KBM-7 (cell line): ENCODE measurements around the gene TANGO6.

Experiments
- DNase-seq: peaks from one replicate; pipeline ENCODE4 v3.0.0-alpha.2; 2015
- in situ Hi-C: fragments of 300-500 bp; cut with MboI; formaldehyde crosslinking; loops from 2 replicates; pipeline ENCODE4 v1.14.3; 2020; ENCODE audit warnings: low sequenced_read_pairs, low pct_unique_long_range_greater_than_20kb, mixed read lengths

TANGO6 gene

DNA sequence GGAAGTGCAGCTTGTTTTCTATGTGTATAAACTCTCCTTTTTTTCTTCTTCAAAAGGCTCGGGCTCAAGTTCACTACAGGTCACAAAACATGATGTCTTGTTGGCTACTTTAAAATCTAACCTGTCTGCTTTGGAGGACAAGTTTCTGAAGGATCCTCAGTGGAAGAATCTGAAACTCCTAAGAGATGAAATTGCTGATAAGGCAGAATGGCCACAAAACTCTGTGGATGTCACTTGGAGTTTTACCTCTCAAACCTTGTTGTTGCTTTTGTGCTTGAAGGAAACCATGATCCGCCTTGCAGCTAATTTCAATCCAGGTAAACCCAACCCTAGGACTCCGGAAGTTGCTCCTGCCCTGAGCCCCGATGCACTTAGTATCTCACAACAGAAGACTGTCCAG lies 16.5 kb downstream of the TANGO6 start:
- DNase-seq: no peak
- in situ Hi-C loops: no loop called here

DNA sequence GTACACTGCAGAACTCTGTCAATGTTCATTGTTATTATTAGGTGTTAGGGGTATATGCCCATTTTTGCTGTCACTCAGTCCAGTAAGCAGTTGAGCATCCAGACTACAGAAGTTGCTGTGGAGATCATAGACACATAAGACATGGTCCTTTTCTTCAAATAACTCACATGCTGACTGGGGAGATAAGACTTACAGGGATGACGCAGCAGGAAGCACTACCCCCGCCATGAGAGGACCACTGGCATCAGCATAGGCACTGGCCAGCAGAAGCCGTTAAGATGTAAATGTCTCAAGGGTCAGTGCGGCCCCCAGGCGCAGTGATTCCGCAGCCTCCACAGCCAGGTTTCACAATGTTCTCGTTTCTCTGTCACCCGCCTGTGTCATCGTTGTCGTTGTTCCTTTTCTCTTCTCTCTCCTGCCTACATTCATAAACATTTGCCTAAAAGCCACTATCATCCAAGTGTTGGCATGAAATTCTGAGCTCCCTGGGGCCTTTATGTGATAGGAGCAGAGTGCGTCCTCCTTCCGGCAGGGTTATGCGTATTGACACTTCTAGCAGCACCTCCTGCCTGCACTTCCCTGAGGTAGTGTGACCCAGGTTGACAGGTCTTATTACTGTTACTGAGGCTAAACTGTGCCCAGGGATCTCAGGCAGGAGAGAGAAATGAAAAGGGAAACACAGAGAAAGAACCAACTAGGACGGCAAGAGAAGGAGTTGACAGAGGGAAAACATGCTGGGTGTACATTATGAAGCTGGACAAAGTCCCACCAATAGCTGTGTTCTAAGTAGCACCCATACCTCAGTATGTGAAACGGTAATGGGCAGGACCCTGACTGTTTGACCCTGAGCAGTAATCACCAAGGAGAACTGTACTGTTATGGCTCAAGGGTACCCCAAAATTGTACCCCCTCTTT lies 17.9 kb downstream of the TANGO6 start:
- in situ Hi-C loops: no loop called here
- no peak for DNase-seq

DNA sequence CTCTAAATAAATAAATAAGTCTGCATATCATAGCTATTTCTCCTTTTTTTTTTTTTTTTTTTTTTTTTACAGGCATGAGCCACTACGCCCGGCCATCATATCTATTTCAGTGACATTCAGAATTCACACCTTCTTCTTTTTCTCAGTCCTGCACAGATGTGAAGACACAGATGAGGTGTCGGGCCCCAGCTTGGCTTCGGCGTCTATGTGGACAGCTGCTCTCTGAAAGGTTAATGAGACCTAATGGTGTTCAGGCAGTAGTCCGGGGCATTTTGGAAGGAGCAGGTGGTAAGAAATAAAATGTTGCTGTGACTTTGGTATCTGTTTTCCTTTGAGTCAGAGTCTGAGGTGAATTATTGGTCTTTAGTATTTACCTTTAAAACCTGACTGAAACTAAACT lies 23.6 kb downstream of the TANGO6 start:
- in situ Hi-C loops: no loop called here
- no peak for DNase-seq

DNA sequence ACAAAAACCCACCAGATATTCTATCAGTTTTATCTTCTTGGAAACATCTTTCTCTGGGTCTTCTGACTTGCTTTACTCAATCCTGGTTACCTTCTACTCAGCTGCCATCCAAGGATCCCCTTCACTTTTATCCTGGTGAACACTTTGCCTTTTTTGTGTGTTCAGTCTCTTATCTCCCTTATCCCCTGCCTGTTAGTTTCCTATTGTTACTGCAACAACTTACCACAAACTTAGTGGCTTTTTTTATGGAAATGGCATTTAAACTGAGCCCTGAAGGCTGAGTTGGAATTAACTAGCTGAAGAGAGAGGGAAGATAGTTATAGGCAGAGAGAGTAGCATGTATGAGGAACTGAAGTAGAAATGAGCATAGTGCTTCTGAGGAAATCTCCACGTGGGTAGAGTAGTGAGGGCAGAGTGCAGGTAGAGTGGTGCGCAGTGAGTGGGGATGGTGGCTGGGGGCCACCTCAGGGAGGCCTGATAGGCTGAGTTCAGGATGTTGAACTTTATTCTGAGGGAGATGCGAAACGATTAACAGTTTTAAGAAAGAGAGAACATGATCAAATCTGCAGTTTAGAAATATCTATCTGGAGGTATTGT lies 26.3 kb downstream of the TANGO6 start:
- in situ Hi-C loops: no loop called here
- DNase-seq: no peak

DNA sequence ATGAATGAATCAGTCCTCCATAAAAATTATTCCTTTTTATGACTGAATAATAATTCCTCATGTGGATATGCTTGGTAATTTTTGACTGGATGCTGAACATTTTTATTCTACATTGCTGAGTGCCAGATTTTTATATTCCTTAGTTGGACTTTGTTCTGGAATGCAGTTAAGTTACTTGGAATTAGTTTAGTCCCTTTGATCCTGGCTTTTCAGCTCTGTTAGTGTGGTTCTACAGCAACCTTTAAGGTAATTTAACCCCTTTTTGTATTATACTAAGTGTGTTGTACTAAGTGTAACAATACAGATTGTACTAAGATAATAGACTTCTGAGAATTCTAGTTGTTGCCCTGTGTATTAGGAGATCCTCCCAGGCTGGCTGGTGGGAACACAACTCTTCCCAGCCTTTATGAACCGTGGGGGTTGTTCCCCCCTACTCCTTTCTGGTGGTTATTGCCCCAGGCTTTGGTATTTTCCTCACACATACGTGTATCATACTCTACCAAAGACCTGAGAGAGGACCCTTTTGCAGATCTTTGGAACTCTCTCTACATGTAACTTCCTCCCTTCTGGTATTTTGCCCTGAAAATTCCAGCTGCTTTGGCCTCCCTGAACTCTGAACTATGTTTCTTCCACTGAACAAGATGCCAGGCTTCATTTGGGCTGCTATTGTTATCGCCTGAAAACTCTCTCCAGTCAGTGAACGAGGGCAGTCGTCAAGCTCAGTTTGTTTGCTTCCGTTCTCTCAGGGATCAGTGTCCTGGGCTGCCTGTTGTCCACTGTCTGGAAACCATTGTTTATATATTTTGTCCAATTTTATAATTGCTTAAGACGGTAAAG lies 30.5 kb downstream of the TANGO6 start:
- in situ Hi-C loops: no loop called here
- DNase-seq: no peak

DNA sequence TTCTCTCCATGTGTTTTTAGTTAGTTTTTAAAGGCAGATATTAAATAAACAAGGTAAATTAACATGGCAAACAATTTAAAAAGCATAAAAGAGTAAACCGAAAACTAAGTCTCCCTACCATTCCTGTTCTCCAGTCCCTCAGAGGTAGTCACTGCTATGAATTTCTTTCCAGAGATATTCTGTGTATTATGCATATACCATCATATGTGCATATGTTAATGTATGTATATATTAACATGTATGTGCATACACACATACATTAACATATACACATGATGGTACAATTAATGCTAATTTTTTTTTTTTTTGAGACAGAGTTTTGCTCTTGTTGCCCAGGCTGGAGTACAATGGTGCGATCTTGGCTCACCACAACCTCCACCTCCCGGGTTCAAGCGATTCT lies 32.5 kb downstream of the TANGO6 start:
- DNase-seq: no peak
- in situ Hi-C loops: no loop called here

DNA sequence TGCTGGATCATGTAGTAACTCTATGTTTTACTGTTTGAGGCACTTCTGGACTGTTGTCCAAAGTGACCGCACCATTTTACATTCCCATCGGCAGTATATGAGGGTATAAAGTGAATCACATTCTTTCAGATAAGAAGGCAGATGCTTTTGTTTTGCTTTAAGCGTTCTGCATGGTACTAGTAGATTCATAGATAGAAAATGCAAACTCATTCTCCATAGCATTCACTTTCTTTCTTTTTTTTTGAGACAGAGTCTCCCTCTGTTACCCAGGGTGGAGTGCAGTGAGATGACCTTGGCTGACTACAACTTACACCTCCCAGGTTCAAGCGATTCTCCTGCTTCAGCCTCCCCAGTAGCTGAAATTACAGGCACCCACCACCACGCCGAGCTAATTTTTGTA lies 40.4 kb downstream of the TANGO6 start:
- in situ Hi-C loops: no loop called here

DNA sequence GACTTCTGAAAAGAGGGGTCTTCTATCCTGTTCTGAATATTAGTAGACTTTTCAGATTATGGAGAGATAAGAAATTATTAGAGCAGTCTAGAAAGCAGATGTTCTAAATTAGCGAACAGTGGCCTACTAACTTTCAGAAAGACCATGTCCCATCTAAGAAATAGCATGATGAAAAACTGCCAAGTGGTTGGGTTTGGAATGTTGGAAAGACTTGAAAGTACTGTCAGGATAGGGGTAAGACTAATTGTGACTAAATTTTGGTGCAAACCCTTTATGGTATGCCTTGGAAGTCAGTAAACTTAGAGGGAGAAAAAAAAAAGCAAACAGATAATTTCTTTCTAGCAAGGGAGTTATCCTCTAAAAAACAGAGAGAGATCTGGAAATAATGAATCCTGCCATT lies 41.1 kb downstream of the TANGO6 start:
- no peak for DNase-seq
- in situ Hi-C loops: no loop called here

More for the DNA sequence above, 40.4 kb downstream of the TANGO6 start:
- DNase-seq: no peak

DNA sequence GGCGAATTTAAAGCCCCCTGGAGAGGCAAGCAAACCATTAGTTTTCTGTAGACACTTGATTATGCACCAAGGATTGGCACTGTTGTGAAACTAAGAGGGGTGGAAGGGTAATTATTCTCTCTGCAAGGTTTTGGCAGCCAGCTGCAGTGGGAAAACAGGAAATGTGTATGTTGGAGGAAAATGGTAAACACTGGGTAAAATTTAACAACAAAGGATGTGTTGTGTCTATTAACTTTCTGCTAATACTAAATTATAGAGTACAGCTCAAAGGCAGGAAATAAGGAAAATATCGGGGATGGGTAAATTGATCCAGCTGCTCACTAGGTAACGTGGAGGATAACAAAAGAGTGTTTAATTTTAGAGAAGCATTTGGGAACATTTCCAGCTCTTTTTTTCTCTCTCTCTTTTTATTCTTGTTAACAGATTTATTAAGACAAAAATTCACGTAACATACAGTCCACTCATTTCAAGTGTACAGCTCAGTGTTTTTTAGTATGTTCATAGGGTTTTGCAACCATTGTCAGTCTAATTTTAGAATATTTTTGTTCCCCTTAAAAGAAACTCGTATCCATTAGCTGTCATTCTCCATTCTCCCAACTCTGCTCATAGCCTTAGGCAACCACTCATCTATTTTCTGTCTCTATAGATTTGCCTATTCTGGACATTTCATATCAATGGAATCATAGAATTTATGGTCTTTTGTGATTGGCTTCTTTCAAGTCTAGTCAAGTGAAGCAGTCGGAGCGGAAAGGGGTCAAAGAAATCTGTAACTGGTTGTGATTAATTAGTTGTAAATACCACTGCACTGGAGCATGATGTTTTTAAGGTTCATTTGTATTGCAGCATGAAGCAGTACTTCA lies 41.8 kb downstream of the TANGO6 start:
- in situ Hi-C loops: no loop called here
- no peak for DNase-seq

DNA sequence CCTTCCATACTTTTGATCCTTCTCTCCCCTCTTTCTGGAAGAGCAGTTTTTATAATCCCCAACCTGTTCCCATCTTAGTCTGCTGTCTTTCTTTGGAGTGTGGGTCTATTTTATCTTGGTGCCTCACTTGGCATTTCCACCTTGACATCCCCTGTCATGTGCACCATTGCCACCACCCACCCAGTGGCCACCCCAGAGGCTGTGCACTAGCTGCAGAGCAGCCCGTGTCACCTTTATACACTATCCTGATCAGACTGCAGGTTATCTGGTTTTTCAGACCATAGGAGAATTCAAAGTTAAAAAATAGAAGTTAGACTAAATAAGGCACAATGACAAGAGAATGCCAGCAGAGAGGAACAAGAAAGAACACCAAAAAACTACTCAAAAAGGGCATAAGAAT lies 43.8 kb downstream of the TANGO6 start:
- in situ Hi-C loops: no loop called here

DNA sequence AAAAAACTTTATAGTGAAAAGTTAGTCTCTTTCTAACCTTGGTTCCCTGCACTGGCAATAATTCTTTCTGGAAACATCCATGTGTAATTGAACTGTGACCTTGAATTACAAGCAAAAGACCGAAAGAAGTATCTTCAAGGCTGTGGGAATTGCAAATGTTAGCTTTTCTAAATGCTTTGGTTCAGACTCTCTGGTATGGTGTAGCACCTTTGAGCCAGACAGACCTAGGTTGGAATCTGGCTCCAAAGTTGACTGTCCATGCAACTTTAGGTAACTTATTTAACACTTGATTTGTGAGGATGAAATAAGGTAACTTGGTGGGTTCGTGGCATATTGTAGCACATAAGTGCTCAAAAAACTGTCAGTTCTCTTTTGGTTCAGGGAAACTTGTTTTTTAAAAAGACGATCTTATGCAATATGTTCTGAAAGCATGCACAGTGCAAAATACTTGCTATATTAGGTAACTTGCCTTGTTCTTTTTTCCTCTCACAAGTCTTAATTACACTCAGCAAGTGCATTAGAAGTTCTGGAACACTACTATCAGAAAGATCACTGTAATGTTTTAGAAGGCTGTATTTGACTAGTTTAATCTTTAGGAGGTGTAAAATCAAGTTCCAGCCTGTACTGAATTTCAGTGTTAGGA lies 46.3 kb downstream of the TANGO6 start:
- DNase-seq: no peak
- in situ Hi-C loops: no loop called here

More for the DNA sequence above, 43.8 kb downstream of the TANGO6 start:
- DNase-seq: no peak

DNA sequence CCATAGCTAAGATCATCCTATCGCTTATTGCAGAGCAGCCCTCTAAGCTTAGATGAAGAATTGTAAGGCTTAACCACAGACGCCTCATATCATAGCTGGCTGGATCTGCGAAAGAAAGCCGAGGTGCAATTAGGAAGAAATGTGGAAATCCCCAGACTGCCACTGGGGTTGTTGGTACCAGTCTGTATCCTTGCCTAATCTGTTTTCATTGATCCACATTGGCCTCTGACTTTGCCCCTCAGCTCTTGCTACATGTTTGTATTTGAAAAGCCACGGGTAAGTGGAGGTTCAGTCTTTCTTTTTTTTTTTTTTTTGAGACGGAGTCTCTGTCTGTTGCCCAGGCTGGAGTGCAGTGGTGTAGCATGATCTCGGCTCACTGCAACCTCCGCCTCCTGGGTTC lies 48.9 kb downstream of the TANGO6 start:
- no peak for DNase-seq
- in situ Hi-C loops: no loop called here

DNA sequence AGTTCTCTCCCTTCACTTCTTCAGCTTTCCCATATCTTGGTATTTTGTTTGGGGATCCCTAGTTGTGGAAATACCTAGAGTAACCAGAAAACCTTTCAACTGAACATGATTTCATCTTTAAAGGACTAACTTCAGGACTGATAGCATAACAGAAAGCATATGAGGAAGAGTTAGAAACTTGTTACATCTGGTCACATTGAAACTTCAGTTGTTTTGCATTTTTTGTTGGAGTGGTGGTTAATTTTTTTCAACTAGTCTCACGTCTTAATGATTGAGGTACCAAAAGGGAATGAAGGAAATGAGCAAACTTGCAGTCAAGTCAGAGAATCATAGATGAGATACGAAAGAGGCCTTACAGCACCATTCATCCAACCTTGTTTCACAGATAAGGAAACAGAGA lies 49.6 kb downstream of the TANGO6 start:
- in situ Hi-C loops: no loop called here
- no peak for DNase-seq

DNA sequence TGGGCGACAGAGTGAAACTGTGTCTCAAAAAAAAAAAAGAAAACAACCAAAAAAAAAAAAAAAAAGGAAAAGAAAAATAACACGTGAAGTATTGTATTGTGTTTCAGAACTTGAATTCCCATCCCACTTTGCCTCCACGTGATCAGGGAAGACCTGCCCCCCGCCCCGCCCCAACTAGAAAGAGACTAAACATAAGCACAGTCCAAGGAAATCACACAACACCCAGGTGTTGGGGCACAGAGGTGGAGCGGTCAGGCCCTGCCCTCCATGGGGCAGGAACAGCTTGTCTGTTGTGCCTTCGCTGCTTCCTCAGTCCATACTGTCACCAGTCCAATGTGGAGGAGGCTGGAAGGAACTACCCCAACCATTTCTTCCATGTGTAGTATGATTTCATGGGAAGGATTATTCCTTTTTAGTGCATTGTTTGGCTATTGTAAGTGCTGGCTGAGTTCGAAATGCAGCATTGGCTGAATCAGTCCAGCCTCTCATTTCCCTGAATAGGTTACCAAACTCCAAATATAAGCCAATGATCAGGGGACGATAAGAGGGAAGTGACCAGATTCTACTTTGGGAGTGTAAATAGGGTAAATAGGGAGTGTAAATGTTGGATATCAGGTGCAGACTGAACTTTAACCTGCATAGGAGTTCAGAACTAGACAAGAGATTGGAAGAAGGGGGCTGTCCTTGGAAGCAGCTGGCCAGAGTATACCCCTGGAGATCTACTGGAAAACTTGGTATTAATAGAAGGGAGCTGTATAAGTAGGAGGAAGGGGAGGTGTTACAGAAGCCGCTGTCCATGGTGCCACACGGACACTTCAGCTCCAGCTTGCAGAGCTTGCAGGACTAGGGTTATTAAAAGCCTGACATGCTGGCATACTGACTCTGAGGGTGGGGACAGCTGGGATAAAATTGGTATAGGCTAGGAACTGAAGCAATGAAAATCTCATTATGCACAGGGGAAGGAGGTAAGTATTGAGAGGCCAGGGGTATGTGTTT lies 50.7 kb downstream of the TANGO6 start:
- peak; percentile 38 for DNase-seq
- in situ Hi-C loops: no loop called here

DNA sequence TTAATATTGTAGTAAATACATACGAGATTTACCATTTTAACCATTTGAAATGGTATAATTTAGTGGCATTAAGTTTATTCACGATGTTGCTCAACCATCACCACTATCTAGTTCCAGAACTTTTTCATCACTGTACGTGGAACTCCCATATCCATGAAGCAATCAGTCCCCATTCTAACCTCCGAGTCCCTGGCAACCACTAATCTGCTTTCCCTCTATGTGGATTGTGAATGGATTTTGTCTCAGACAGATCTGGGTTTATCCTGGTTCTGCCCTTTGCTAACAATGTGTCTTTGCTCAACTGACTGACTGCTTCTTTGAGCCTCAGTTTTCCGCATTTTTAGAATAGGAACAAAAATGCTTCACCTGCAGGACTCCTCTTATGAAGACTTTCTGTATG lies 51.4 kb downstream of the TANGO6 start:
- no peak for DNase-seq
- in situ Hi-C loops: no loop called here

DNA sequence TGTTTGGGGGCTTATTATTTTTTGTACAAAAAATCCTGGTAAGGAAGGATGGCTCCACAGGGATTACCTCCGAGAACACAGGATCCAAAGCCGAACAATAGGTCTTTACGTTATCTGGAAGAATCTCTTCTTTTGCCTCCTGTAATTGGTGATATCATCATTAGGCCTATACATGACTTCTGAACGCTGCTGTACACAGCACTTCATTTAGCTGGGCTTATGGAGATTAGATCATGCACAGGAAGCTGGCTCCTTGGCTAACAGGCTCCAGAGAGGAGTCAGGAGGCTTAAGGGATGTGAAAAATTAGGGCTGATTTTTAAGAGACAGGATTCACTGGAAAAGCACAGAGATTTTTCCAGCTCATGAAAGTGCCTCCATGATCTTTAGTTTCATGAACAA lies 54.7 kb downstream of the TANGO6 start:
- in situ Hi-C loops: no loop called here

DNA sequence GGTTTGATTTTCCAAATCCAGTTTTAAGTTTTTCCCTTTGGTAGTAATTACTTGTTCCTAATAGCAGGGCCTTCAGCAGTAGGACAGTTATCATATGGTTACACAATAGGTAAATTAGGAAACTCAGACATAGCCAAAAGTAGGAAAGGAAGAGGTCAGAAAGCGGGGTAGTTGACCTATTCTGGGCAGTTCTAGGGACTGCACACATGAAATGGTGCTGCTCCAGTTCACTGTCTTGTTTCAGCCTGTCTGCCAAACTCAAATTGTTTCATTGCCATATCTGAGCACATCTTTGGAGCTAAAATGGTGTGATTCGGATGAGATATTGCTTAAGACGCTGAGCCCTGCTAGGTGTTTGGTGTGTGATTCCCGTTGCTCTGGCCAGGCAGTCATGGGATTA lies 56.7 kb downstream of the TANGO6 start:
- in situ Hi-C loops: loop anchor here (25.0 kb wide), 1 partner anchor 212 kb away; the partner anchor contains the start of gene HAS3
- no peak for DNase-seq

More for the DNA sequence above, 54.7 kb downstream of the TANGO6 start:
- no peak for DNase-seq
